IMR-90 (cell line): ENCODE data around the gene PIP4K2A. TPM values are rescaled to one million over a fixed set of nuclear protein-coding genes. Genes with fewer than 3 reads are reported as not detected.

Experiments
- ATAC-seq: fragments of 200-7000 bp; cut with Tn5 transposase; 2 replicates; pipeline ENCODE4 v1.9.1; 2020; ENCODE audit warnings: low read depth, mild to moderate bottlenecking, moderate library complexity
- BruUV-seq: library from RNA; stranded (reverse); fragments of 400-500 nt; replicated peaks from 2 replicates; lab custom pipeline; 2021; lab: Mats Ljungman, UMichigan
- CTCF ChIA-PET: fragments of 300-600 bp; formaldehyde crosslinking; extraction: SDS; loops from one replicate; lab custom pipeline; 2021; ENCODE audit warnings: antibody characterized with exemption; lab: Yijun Ruan, JAX
- POLR2A ChIA-PET: fragments of 300-600 bp; sonication (Branson Sonifier 250); formaldehyde crosslinking; loops from one replicate; lab custom pipeline; 2022; ENCODE audit warnings: antibody characterized with exemption; ENCODE audit not compliant: unreplicated experiment; lab: Charles Lee
- DNase-seq: peaks from one replicate; pipeline ENCODE4 v3.0.0; 2013
- H2AFZ ChIP-seq: replicated peaks from 2 replicates; pipeline ENCODE3; 2013; ENCODE audit warnings: low read length, mild to moderate bottlenecking; ENCODE audit not compliant: poor library complexity
- H2AK5ac ChIP-seq: 2 replicates; pipeline ENCODE4 v1.6.1; 2013; ENCODE audit warnings: low read depth, low read length, inconsistent platforms
- H2AK9ac ChIP-seq: replicated peaks from 2 replicates; pipeline ENCODE3; 2013; ENCODE audit warnings: mild to moderate bottlenecking, low read depth, low read length, moderate library complexity; ENCODE audit not compliant: poor library complexity
- H2BK120ac ChIP-seq: 2 replicates; pipeline ENCODE4 v1.6.1; 2013; ENCODE audit warnings: low read depth, low read length, inconsistent platforms
- H2BK15ac ChIP-seq: 3 replicates; pipeline ENCODE4 v1.6.1; 2013; ENCODE audit warnings: low read depth, low read length, inconsistent platforms
- H2BK20ac ChIP-seq: 2 replicates; pipeline ENCODE4 v1.6.1; 2013; ENCODE audit warnings: low read depth, mild to moderate bottlenecking, inconsistent platforms, low read length, moderate library complexity
- H2BK5ac ChIP-seq: 2 replicates; pipeline ENCODE4 v1.6.1; 2013; ENCODE audit warnings: mild to moderate bottlenecking, low read depth, low read length, inconsistent platforms; ENCODE audit not compliant: poor library complexity, severe bottlenecking
- H3K14ac ChIP-seq: replicated peaks from 2 replicates; pipeline ENCODE4 v1.6.1; 2013; ENCODE audit warnings: low read depth, low read length, inconsistent platforms
- H3K18ac ChIP-seq: 2 replicates; pipeline ENCODE4 v1.6.1; 2013; ENCODE audit warnings: low read depth, low read length, control low read depth
- H3K23ac ChIP-seq: 2 replicates; pipeline ENCODE4 v1.6.1; 2013; ENCODE audit warnings: low read depth, low read length, inconsistent platforms
- H3K27ac ChIP-seq: 2 replicates; pipeline ENCODE4 v1.5.1; 2013; ENCODE audit warnings: mild to moderate bottlenecking, control low read depth, low read length; ENCODE audit not compliant: insufficient read depth
- H3K27me3 ChIP-seq: 2 replicates; pipeline ENCODE4 v1.6.1; 2013; ENCODE audit warnings: low read length; ENCODE audit not compliant: control insufficient read depth, insufficient read depth
- H3K36me3 ChIP-seq: 2 replicates; pipeline ENCODE4 v1.6.1; 2013; ENCODE audit warnings: low read length, mixed read lengths; ENCODE audit not compliant: control insufficient read depth, insufficient read depth
- H3K4ac ChIP-seq: 2 replicates; pipeline ENCODE4 v1.6.1; 2013; ENCODE audit warnings: low read depth, low read length, inconsistent platforms
- H3K4me1 ChIP-seq: 2 replicates; pipeline ENCODE4 v1.6.1; 2013; ENCODE audit warnings: low read length, mixed read lengths; ENCODE audit not compliant: control insufficient read depth, insufficient read depth
- H3K4me2 ChIP-seq: 2 replicates; pipeline ENCODE4 v1.6.1; 2013; ENCODE audit warnings: low read depth, mild to moderate bottlenecking, control low read depth, low read length, moderate library complexity
- H3K4me3 ChIP-seq: 2 replicates; pipeline ENCODE4 v1.5.1; 2013; ENCODE audit warnings: low read depth, mild to moderate bottlenecking, control low read depth, low read length, moderate library complexity; ENCODE audit not compliant: insufficient read depth
- H3K56ac ChIP-seq: 2 replicates; pipeline ENCODE4 v1.6.1; 2013; ENCODE audit warnings: low read length, inconsistent platforms; ENCODE audit not compliant: insufficient read depth; ENCODE audit errors: extremely low read depth
- H3K79me1 ChIP-seq, 2 experiments: 2 replicates each; pipeline ENCODE4 v1.6.1; 2013; ENCODE audit warnings: low read length in 2 of 2, inconsistent platforms in 1 of 2, low read depth in 1 of 2
- H3K9ac ChIP-seq: 2 replicates; pipeline ENCODE4 v1.6.1; 2013; ENCODE audit warnings: low read depth, low read length, control low read depth
- H3K9me1 ChIP-seq: 2 replicates; pipeline ENCODE4 v1.6.1; 2013; ENCODE audit warnings: low read length, inconsistent platforms; ENCODE audit not compliant: insufficient read depth
- H3K9me3 ChIP-seq: 2 replicates; pipeline ENCODE4 v1.6.1; 2013; ENCODE audit warnings: low read length; ENCODE audit not compliant: control insufficient read depth, insufficient read depth
- H4K20me1 ChIP-seq: 2 replicates; pipeline ENCODE4 v1.6.1; 2013; ENCODE audit warnings: low read length, inconsistent platforms; ENCODE audit not compliant: insufficient read depth
- H4K5ac ChIP-seq: 2 replicates; pipeline ENCODE4 v1.6.1; 2013; ENCODE audit warnings: mild to moderate bottlenecking, low read depth, low read length, control low read depth
- H4K8ac ChIP-seq, 2 experiments: 2 replicates each; pipeline ENCODE4 v1.6.1; 2013; ENCODE audit warnings: low read depth in 2 of 2, low read length in 2 of 2, control low read depth in 1 of 2, inconsistent platforms in 1 of 2
- H4K91ac ChIP-seq: 2 replicates; pipeline ENCODE4 v1.6.1; 2013; ENCODE audit warnings: low read depth, low read length, inconsistent platforms; ENCODE audit not compliant: insufficient read depth
- MAZ ChIP-seq: IDR thresholded peaks from 2 replicates; pipeline ENCODE4 v1.6.1; 2012; ENCODE audit warnings: low read depth, mild to moderate bottlenecking, low read length, improper control_type of control experiment, moderate library complexity, borderline replicate concordance
- WGBS, 2 experiments: methylation state at CpG; one replicate each; pipeline versions ENCODE4 v1.1.5 to v1.1.7; 2013; ENCODE audit warnings: missing lambda C conversion rate in 2 of 2; ENCODE audit not compliant: insufficient read length in 1 of 2; ENCODE audit errors: extremely low coverage in 2 of 2; 5-methylcytosine and 5-hydroxymethylcytosine counted together
- dilution Hi-C: fragments of 300-500 bp; cut with HindIII; formaldehyde crosslinking; loops from one replicate; pipeline ENCODE4 v1.14.3; 2018; ENCODE audit warnings: low sequenced_read_pairs; ENCODE audit not compliant: unreplicated experiment
- in situ Hi-C: fragments of 300-500 bp; cut with MboI; formaldehyde crosslinking; loops from 3 replicates; pipeline ENCODE4 v1.14.3; 2019; ENCODE audit warnings: low sequenced_read_pairs, inconsistent platforms, mixed read lengths
- intact Hi-C: fragments of 100-400 bp; cut with micrococcal nuclease; formaldehyde crosslinking; loops from 2 replicates; pipeline ENCODE4 v1.10.0; 2022
- polyA plus RNA-seq, 3 experiments: library from polyadenylated mRNA; depleted of rRNA; stranded (reverse); fragments of >200 nt; gene quantifications; 2 replicates each; pipeline ENCODE4 v1.2.3, GENCODE V29; 2012; ENCODE audit warnings: low replicate concordance in 1 of 3
- total RNA-seq: library from RNA; depleted of rRNA; stranded (reverse); fragments of >200 nt; gene quantifications from 2 replicates; pipeline ENCODE4 v1.2.3, GENCODE V29; 2012
- TF ChIP-seq, protein P1 (sequence below): fragments of 150-350 bp; IDR thresholded peaks from 2 replicates; pipeline ENCODE4 v1.6.1; 2017; ENCODE audit warnings: mild to moderate bottlenecking, antibody characterized with exemption, low read length, low read depth

PIP4K2A gene
- total and polyA plus RNA-seq, 2 of the 4 experiments (the other 2 are of a cell fraction) = 9.8 to 18.1 TPM

DNA sequence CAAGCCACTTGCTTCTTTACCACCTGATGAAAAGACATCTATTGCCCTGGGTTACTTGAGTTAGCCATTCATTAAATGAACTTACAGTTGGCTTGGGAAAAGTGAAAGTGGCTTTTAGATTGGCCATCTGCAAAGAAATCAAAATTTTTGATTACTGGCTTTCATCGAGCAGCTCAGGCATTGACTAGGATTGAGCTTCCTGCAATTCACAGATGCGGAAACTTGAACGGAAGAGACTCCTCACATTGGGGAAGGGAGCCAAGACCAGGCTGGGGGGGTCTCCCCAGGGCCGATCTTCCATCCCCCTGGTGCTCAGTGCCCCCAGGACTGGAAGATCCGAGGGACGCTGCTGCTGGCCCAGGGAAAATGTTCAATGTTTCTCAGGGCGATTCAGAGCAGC lies 145.4 kb downstream of the PIP4K2A start:
- BruUV-seq = no TSS peak
- H2AFZ ChIP-seq = no peak overlapping the region
- H3K36me3 ChIP-seq = peaks cover 10% of the 10 kb centered on the region
- H3K79me1 ChIP-seq = peaks cover 0 to 8% of the 10 kb centered on the region in 2 experiments; a peak in 2 of 4 replicates
- peaks cover 7% of the 10 kb centered on the region; the same call in 1 of the 2 replicates for H3K9me1 ChIP-seq
- H4K5ac ChIP-seq = no peak overlapping the region
- no peak for DNase-seq
- H3K4me3 ChIP-seq = no peak overlapping the region
- H3K9ac ChIP-seq = no peak overlapping the region
- H3K27me3 ChIP-seq = no peaks in the 10 kb centered on the region
- ChIA-PET POLR2A (no interaction called here), CTCF (no interaction called here)
- H2BK120ac ChIP-seq = no peak overlapping the region
- H3K23ac ChIP-seq = no peak overlapping the region
- no peak overlapping the region for H3K18ac ChIP-seq
- TF ChIP-seq MAZ = no peak
- TF ChIP-seq, protein P1, sequence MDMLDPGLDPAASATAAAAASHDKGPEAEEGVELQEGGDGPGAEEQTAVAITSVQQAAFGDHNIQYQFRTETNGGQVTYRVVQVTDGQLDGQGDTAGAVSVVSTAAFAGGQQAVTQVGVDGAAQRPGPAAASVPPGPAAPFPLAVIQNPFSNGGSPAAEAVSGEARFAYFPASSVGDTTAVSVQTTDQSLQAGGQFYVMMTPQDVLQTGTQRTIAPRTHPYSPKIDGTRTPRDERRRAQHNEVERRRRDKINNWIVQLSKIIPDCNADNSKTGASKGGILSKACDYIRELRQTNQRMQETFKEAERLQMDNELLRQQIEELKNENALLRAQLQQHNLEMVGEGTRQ = no peak
- ATAC-seq = no peak
- H4K20me1 ChIP-seq = no peaks in the 10 kb centered on the region
- H2AK9ac ChIP-seq = no peak overlapping the region
- in situ Hi-C loops = loop anchor here (25.0 kb wide), 1 partner anchor 557 kb away; the partner anchor contains the start of gene DNAJC1
- 88% methylated on average over 3 of the region's 7 CpGs; no CpG with 5 or more reads in 1 of the 2 experiments for WGBS, 2 experiments
- no peak overlapping the region for H4K91ac ChIP-seq
- dilution Hi-C loops = no loop called here
- no peak overlapping the region for H2BK20ac ChIP-seq
- H3K9me3 ChIP-seq = no peaks in the 10 kb centered on the region
- no peak overlapping the region for H2AK5ac ChIP-seq
- H3K56ac ChIP-seq = no peak overlapping the region
- intact Hi-C loops = no loop called here
- H3K4me2 ChIP-seq = no peak overlapping the region
- H3K4ac ChIP-seq = no peak overlapping the region
- H4K8ac ChIP-seq = no peak overlapping the region
- H2BK5ac ChIP-seq = no peak overlapping the region
- no peak overlapping the region for H2BK15ac ChIP-seq
- no peak overlapping the region for H3K27ac ChIP-seq
- no peaks in the 10 kb centered on the region for H3K4me1 ChIP-seq
- H3K14ac ChIP-seq = no peak overlapping the region
